Panc1 (cell line): ENCODE results near the gene ERGIC1. TPM values are rescaled to one million over a fixed set of nuclear protein-coding genes. Genes with fewer than 3 reads are reported as not detected.
"Not testable (repeated sequence)": the region's sequence is repeated elsewhere in the genome, so short reads cannot be mapped to it uniquely, and the experiment has no call there.

Source experiments
- ATAC-seq: fragments of 200-7000 bp; cut with Tn5 transposase; 2 replicates; pipeline ENCODE4 v1.9.1; 2020; ENCODE audit warnings: mild to moderate bottlenecking, moderate library complexity
- BruUV-seq: library from RNA; stranded (reverse); fragments of 400-500 nt; replicated peaks from 2 replicates; lab custom pipeline; 2021; lab: Mats Ljungman, UMichigan
- CTCF ChIA-PET: fragments of 300-600 bp; sonication (Branson Sonifier 250); formaldehyde crosslinking; loops from one replicate; lab custom pipeline; 2022; ENCODE audit warnings: antibody characterized with exemption; lab: Charles Lee
- POLR2A ChIA-PET: fragments of 300-600 bp; sonication (Branson Sonifier 250); formaldehyde crosslinking; loops from one replicate; lab custom pipeline; 2022; ENCODE audit warnings: antibody characterized with exemption; lab: Charles Lee
- DNase-seq: peaks from one replicate; pipeline ENCODE4 v3.0.0-alpha.2; 2010; ENCODE audit warnings: low read depth, low spot score
- H3K27ac ChIP-seq: 2 replicates; pipeline ENCODE4 v1.5.1; 2011; ENCODE audit warnings: mild to moderate bottlenecking, low read length, inconsistent platforms
- H3K27me3 ChIP-seq: fragments of 200-500 bp; sonication (Bioruptor generic); 2 replicates; pipeline ENCODE4 v1.6.0; 2014; ENCODE audit warnings: low read length, inconsistent platforms; ENCODE audit not compliant: control insufficient read depth, insufficient read depth
- H3K36me3 ChIP-seq: fragments of 200-500 bp; sonication (Bioruptor generic); 2 replicates; pipeline ENCODE4 v1.5.1; 2014; ENCODE audit warnings: inconsistent platforms, mild to moderate bottlenecking, low read length, moderate library complexity; ENCODE audit not compliant: control insufficient read depth, insufficient read depth
- H3K4me1 ChIP-seq: 2 replicates; pipeline ENCODE4 v1.5.1; 2011; ENCODE audit warnings: inconsistent platforms, mild to moderate bottlenecking, low read length, moderate library complexity; ENCODE audit not compliant: control insufficient read depth, insufficient read depth
- H3K4me3 ChIP-seq, 2 experiments: 2 replicates each; pipeline ENCODE4 v1.5.1; 2011 to 2012; ENCODE audit warnings: low read depth in 2 of 2, low read length in 2 of 2, mild to moderate bottlenecking in 2 of 2, inconsistent platforms in 1 of 2, moderate library complexity in 1 of 2
- H3K9me3 ChIP-seq: fragments of 200-500 bp; sonication (Bioruptor generic); 2 replicates; pipeline ENCODE4 v1.5.1; 2014; ENCODE audit warnings: low read depth, mild to moderate bottlenecking, inconsistent platforms, low read length, moderate library complexity; ENCODE audit not compliant: control insufficient read depth, insufficient read depth
- POLR2AphosphoS5 ChIP-seq: IDR thresholded peaks from 2 replicates; pipeline ENCODE4 v1.6.1; 2012; ENCODE audit warnings: mild to moderate bottlenecking, low read depth, low read length, moderate library complexity
- SIN3A ChIP-seq: IDR thresholded peaks from 2 replicates; pipeline ENCODE4 v1.6.1; 2012; ENCODE audit warnings: low read depth, mild to moderate bottlenecking, low read length, moderate library complexity, borderline replicate concordance; ENCODE audit not compliant: insufficient read depth
- TCF7L2 ChIP-seq: IDR thresholded peaks from 2 replicates; pipeline ENCODE4 v1.6.1; 2011; ENCODE audit warnings: mild to moderate bottlenecking, low read depth, low read length, inconsistent platforms
- in situ Hi-C: cut with HindIII; loops from 2 replicates; pipeline ENCODE4 v1.10.0; 2016; ENCODE audit warnings: low sequenced_read_pairs, low pct_unique_long_range_greater_than_20kb
- intact Hi-C: fragments of 100-400 bp; cut with micrococcal nuclease; formaldehyde crosslinking; loops from one replicate; pipeline ENCODE4 v1.10.0; 2022; ENCODE audit not compliant: unreplicated experiment
- total RNA-seq: library from RNA; stranded (reverse); gene quantifications from one replicate; pipeline ENCODE4 v1.2.1, GENCODE V29; 2021; ENCODE audit not compliant: unreplicated experiment
- TF ChIP-seq, protein P1 (sequence below): fragments of 450-650 bp; IDR thresholded peaks from 2 replicates; pipeline ENCODE4 v1.5.1; 2017; ENCODE audit warnings: mild to moderate bottlenecking
- TF ChIP-seq, protein P2 (sequence below), 2 experiments: IDR thresholded peaks; 2 replicates each; pipeline ENCODE4 v1.6.1; 2011 to 2012; ENCODE audit warnings: low read depth in 2 of 2, control low read depth in 1 of 2, low read length in 1 of 2, mild to moderate bottlenecking in 1 of 2, moderate library complexity in 1 of 2; ENCODE audit not compliant: insufficient read depth in 1 of 2

Gene ERGIC1
- total RNA-seq, 1 experiment from 2014 or later = 206 TPM

DNA sequence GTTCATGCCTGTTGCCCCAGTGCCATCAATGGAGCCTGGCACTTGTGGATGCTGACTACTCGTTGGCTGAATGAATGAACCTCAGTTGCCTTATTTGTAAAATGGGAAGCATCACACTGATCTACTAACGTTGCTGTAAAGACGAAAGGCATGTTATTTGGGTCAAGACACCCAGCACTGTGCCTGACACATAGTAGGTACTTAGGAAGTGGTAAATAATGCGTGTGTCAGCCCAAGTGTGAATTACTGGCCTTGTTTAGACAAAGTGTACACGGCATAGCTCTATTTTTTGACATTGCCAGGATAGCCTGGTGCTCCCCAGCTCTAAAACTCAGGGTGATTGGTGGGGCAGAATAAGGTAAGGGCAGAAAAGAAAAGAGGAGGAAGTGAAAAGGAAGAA is 27.4 kb downstream of the ERGIC1 start:
- Histone ChIP-seq H3K4me3 (0 out of 4 replicates have a peak overlapping the region, but pooled peaks of 1 of the 2 experiments have one; percentile 19), H3K4me1 (peaks cover 99% of the 10 kb centered on the region), H3K9me3 (no peaks in the 10 kb centered on the region), H3K36me3 (no peaks in the 10 kb centered on the region), H3K27ac (peak overlapping the region; percentile 98), H3K27me3 (no peaks in the 10 kb centered on the region)
- in situ Hi-C loops (no loop called here), intact Hi-C loops (loop anchor here (10.0 kb wide), 1 partner anchor 147 kb away; no protein-coding TSS in a partner anchor)
- ChIA-PET CTCF (no interaction called here), POLR2A (interaction anchor here (1.1 kb wide), 1 partner anchor 90 kb away, joined by 4 read pairs; the partner anchor contains the start of gene DUSP1)
- no TSS peak for BruUV-seq
- ATAC-seq (no peak), DNase-seq (no peak)
- TF ChIP-seq TCF7L2 = no peak
- TF ChIP-seq POLR2AphosphoS5 = no peak
- TF ChIP-seq, protein P1, sequence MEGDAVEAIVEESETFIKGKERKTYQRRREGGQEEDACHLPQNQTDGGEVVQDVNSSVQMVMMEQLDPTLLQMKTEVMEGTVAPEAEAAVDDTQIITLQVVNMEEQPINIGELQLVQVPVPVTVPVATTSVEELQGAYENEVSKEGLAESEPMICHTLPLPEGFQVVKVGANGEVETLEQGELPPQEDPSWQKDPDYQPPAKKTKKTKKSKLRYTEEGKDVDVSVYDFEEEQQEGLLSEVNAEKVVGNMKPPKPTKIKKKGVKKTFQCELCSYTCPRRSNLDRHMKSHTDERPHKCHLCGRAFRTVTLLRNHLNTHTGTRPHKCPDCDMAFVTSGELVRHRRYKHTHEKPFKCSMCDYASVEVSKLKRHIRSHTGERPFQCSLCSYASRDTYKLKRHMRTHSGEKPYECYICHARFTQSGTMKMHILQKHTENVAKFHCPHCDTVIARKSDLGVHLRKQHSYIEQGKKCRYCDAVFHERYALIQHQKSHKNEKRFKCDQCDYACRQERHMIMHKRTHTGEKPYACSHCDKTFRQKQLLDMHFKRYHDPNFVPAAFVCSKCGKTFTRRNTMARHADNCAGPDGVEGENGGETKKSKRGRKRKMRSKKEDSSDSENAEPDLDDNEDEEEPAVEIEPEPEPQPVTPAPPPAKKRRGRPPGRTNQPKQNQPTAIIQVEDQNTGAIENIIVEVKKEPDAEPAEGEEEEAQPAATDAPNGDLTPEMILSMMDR = no peak
- TF ChIP-seq, protein P2, sequence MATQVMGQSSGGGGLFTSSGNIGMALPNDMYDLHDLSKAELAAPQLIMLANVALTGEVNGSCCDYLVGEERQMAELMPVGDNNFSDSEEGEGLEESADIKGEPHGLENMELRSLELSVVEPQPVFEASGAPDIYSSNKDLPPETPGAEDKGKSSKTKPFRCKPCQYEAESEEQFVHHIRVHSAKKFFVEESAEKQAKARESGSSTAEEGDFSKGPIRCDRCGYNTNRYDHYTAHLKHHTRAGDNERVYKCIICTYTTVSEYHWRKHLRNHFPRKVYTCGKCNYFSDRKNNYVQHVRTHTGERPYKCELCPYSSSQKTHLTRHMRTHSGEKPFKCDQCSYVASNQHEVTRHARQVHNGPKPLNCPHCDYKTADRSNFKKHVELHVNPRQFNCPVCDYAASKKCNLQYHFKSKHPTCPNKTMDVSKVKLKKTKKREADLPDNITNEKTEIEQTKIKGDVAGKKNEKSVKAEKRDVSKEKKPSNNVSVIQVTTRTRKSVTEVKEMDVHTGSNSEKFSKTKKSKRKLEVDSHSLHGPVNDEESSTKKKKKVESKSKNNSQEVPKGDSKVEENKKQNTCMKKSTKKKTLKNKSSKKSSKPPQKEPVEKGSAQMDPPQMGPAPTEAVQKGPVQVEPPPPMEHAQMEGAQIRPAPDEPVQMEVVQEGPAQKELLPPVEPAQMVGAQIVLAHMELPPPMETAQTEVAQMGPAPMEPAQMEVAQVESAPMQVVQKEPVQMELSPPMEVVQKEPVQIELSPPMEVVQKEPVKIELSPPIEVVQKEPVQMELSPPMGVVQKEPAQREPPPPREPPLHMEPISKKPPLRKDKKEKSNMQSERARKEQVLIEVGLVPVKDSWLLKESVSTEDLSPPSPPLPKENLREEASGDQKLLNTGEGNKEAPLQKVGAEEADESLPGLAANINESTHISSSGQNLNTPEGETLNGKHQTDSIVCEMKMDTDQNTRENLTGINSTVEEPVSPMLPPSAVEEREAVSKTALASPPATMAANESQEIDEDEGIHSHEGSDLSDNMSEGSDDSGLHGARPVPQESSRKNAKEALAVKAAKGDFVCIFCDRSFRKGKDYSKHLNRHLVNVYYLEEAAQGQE (IDR thresholded peaks at IDR 0.05; ENCODE audit: insufficient read depth in 1 of 2, low read depth in 2 of 2, low read length in 1 of 2) = no peak
- no peak for TF ChIP-seq SIN3A

DNA sequence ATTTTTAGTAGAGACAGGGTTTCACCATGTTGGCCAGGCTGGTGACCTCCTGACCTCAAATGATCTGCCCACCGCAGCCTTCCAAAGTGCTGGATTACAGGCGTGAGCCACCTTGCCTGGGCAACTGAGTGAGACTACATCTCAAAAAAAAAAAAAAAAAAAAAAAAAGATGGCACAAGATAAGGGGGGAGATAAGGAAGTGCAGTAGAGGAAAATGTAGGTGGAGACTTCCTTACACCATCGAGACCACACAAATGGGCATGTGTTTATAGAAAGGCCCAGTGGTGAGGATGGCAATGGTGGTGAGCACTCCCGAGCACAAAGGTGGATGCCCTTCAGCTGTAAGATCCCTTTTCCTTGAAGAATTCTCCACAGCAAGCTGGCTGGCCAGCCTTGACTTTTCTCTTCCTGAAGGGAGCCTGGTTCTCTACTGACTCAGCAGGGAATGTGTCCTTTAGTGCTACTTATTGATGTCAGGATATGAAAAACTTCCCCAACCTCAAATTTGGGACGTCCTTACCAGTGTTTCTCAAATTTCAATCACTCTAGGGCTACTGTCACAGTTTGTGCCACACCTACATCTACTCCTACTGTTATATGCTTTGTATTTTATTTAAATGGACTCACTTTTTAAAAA is 28.2 kb downstream of the ERGIC1 start:
- H3K9me3 ChIP-seq = no peaks in the 10 kb centered on the region
- ChIA-PET CTCF (interaction anchor here (0.7 kb wide), 1 partner anchor 55 kb away, joined by 3 read pairs; no protein-coding TSS in a partner anchor), POLR2A (no interaction called here)
- no peaks in the 10 kb centered on the region for H3K36me3 ChIP-seq
- ATAC-seq = no peak
- H3K27ac ChIP-seq = peak overlapping the region; percentile 98
- TF ChIP-seq, protein P2 (IDR thresholded peaks at IDR 0.05; ENCODE audit: insufficient read depth in 1 of 2, low read depth in 2 of 2, low read length in 1 of 2) = no peak
- TF ChIP-seq SIN3A (no peak), TCF7L2 (no peak), POLR2AphosphoS5 (no peak)
- TF ChIP-seq, protein P1 = no peak
- no TSS peak for BruUV-seq
- peaks cover 99% of the 10 kb centered on the region for H3K4me1 ChIP-seq
- in situ Hi-C loops = no loop called here
- no peaks in the 10 kb centered on the region for H3K27me3 ChIP-seq
- no peak overlapping the region for H3K4me3 ChIP-seq
- intact Hi-C loops = loop anchor here (10.0 kb wide), 1 partner anchor 147 kb away; no protein-coding TSS in a partner anchor
- DNase-seq = no peak

DNA sequence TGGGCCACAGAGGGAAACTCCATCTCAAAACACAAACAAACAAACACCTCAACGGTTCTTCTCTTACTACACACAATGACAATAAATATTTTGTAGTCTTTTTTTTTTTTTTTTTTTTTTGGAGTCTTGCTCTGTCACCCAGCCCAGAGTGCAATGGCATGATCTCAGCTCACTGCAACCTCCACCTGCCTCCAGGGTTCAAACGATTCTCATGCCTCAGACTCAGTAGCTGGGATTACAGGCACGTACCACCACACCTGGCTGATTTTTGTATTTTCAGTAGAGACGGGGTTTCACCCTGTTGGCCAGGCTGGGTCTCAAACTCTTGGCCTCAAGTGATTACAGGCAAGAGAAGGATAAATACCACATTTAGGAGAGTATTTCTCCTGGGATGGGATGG is 30.1 kb downstream of the ERGIC1 start:
- H3K27ac ChIP-seq = peak overlapping the region; percentile 98
- BruUV-seq, in situ Hi-C loops, H3K27me3 ChIP-seq, H3K9me3 ChIP-seq, DNase-seq, H3K36me3 ChIP-seq, ATAC-seq, H3K4me3 ChIP-seq: not testable (repeated sequence)
- H3K4me1 ChIP-seq = peaks cover 99% of the 10 kb centered on the region
- POLR2A ChIA-PET = interaction anchor here (0.6 kb wide), 1 partner anchor 35 kb away, joined by 16 read pairs; no protein-coding TSS in a partner anchor
- CTCF ChIA-PET = interaction anchor here (0.6 kb wide), 1 partner anchor 86 kb away, joined by 9 read pairs; no protein-coding TSS in a partner anchor
- intact Hi-C loops = loop anchor here (10.0 kb wide), 1 partner anchor 149 kb away; no protein-coding TSS in a partner anchor
